Epidermal melanocyte (primary cell): Measurements from ENCODE around the gene THRA.
A peak's percentile ranks its signal among the peaks of the same experiment; 100 is the strongest.

Source experiments
- DNase-seq: peaks from one replicate; pipeline ENCODE4 v3.0.0; 2011; ENCODE audit warnings: low spot score; ENCODE audit not compliant: insufficient read length

Gene THRA

DNA sequence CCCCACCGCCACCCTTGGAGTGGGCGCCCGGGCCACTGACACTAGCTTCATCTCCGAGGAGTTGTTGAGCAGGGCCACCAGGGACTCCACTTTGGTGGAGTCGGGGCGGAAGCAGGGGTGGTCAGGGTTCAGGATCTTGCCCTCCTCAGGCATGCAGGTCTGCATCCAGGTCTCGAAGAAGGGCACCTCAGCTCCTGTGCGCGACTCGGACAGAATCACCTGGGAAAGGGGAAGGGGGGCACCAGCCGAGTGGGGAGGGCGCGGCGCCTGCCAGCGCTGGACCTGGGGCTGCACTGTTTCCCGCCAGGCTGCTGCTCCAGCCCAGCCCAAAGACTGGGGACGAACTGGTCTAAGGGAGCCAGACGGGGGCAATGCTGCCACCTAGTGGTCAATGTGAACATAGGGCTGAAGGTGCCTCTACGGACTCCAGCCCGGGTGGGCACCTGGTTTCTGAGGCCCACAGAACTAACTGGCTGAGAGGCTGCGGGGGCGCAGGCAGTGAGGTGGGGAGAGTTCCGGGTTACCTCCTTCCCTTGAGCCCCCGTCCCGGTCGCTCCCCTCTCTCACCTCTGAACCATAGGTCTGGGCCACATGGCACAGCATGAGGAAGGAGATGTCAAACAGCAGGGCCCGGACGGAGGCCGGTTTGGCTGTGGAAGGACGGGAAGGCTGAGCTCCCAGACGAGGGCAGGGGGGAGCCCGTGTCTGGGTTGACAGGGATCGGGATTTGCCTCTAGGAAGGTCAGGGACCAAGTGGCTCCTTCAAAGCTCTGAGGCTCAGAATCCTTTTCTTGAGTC, 35.8 kb upstream of the THRA start:
- DNase-seq = peak; percentile 89

DNA sequence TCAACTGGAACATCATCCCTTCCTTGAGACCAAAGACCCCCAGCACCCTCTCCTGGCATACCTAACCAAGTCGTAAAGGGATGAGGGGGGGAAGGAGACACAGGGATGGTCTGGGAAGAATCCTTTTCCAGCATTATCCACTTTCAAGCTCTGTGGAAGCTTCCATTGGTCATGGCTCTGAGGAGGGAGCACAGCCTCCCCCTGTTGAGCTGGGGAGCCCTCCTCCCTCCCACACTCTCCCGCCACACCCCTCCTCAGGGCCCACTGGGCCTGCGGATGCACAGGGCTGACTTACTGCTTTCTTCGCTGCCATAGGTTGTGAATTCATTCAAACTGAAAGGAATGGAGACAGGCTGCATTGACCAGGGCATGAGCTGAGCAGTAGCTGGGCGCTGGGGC, 35.2 kb upstream of the THRA start:
- DNase-seq = no peak

DNA sequence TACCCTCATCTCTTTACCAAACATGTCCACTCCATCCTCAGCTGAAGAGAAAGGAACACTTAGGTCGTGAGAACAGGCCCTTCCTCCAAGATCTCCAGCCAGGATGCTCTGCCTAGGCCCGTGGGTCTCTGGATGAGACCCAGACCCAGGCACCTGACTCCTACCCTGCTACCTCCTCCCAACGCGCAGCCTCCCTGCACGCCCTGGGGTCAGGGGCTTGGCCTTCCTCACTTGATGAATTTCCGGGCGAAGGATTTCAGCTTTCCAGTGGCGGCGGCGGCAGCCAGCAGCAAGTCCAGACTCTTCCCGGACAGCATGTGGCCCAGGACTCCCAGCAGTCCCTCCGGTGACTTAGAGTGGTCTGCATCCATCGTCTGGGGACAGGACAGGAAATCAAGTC, 34.2 kb upstream of the THRA start:
- no peak for DNase-seq

GRCh38 chr17:40031706-40032105, 31.1 kb upstream of the THRA start:
- no peak for DNase-seq

GRCh38 chr17:40032322-40033320, 30.1 kb upstream of the THRA start:
- DNase-seq = no peak

DNA sequence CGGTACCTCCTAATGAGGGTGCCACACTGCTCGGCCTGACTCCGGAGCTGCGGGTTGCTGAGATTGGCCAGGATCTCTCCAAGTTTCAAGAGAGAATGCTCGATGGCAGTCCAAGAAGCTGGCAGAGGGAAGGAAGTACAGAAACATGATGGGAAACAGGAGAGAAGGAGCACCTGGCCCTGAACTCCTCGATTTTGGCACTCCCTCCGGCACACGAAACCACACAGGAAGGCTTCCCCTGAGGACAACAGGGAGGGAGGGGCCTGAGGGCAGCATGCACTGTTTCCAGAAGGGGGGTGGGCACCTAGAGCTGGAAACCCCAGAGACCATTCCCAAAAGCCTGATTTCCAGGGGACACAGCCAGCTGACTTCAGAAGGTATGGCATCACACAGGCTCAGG, 29.4 kb upstream of the THRA start:
- DNase-seq = no peak

DNA sequence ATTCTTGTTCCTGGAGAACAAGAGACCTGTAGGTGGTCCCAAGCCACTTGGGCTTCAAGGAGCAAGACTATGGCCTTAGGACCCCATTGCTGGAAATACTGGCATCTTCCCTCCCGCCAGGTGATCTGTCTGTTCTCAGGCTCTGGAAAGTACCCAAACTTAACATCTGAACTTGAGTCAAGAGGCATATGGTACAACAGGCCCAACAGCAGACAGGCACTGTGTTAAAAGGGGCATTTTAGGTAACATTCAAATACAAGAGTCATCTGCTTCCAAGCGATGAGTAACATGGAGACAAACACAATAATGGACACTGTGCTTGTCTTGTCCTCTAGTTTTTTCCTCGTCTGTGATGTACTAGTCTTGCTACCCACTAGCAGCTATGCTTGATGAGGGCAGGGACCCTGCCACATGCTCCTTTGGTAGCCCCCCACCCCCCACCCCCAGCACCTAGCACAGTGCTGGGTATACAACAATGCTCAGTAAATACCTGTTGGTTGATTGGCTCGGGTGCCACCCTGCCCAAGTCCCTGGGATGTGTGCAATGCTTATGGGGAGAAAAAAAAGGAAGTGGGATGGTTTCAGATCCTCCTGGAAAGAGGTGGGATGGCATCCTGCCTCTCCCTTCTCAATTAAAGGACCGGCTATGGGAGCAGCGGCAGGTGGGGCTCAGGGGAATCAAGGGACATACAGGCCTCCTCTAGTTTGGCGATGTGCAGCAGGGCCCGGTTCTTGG, 28.2 kb upstream of the THRA start:
- no peak for DNase-seq

- no peak for DNase-seq
These were observed 27.6 kb upstream of the THRA start for GRCh38 chr17:40035162-40035559.

DNA sequence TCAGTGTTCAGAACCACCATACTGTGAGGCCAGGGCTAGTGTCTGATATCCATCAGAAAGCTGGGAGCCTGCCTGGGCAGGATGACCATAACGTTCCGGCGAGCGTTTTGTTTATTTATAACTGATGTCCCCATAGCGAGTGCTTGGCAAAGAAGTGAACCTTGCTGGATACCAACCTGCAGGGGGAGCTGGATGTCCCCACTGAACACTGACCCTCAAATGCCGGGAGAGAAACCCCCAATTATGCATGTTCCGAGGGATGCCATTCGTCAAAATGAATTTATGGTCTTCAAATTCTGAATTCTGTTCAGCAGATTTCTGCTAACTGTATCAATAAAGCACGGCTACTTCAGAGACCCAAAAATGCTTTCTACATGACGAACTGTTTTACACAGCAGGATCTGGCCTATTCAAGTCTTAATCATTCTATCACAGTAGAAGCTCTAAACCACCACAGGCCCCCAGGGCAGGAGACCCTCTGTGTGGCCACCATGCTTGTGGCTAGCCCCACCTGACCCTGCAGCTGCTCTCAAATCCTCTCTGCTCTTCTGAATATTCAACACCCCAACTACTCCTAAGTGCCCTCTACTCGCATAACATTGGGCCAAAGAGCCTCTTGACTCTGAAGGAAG, 23.8 kb upstream of the THRA start:
- DNase-seq = peak; percentile 35

GRCh38 chr17:40041196-40041595, 21.6 kb upstream of the THRA start:
- DNase-seq = no peak

- DNase-seq = no peak
These were observed 6.3 kb upstream of the THRA start for GRCh38 chr17:40056379-40057015.

DNA sequence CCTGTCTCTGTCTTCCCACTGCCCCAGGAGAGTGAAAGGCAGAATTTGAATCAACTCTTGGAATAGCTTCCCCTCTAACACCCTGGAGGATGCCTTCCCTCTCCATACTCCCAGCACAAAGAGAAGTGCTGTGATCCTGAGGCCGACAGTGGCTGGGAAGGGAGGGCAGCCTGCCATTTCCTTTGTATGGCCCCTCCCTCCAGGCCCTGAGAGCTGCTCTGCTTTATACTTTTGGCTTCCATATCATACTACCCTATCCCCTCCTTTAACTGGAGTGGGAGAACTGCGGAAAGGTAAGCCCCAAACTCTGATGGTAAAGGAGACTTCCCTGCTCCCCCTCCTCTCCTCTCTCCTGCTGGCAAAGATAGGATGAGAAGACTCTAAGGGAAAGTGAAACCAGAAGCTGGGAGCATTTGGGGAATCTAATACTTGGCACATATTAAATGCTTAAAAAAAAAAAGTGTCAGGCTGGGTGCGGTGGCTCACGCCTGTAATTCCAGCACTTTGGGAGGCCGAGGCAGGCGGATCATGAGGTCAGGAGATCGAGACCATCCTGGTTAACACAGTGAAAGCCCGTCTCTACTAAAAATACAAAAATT, 4.5 kb upstream of the THRA start:
- DNase-seq = no peak

DNA sequence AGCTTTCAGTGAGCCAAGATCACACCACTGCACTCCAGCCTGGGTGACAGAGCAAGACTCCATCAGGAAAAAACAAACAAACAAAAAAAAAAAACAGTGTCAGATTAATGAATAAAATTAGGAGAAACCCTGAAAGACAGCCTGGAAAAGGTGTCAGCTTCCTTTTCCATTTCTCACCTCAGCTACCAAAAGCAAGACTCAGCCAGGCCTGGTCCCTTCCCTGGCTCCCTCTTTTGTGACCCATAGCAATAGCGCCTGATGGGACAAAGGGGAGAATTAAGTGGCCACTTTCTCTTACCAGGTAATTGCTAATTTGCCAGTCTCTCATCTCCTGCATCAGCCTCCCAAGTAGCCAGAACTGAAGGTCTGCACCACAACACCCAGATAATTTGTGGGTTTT, 3.9 kb upstream of the THRA start:
- no peak for DNase-seq

- DNase-seq = no peak
These were observed 2.9 kb upstream of the THRA start for GRCh38 chr17:40059729-40060475.

DNA sequence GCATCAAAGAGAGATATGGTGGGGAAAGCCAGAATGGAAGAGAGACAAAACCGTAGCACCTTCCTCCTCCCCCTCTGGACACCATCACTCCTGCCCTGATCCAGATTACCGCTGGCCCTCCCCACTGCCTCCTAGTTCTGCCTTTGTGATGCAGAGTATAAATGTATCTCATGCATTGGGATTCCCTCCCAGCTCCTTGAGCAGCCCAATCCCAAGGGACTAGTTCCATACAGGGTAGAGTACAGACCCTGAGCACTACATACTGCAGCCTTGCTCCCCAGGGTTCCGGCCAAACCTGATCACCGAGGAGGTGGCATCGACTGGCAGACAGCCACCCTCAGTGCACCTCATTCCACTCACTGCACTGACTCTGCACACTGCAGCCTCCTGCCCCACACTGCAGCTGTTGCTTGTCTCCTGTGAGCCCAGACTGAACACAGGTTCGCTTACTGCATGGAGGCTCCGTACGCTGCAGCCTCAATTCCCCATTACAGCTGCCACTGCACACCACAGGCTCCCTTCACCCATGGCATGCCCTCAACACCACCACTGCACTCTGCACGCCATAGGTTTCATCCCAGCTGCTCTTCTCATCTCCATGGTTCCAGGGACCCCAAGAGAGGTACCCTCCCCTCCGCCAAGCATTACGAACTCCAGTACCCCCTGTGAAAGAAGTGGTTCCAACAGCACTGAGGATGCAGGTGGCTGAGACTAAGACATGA, 1.7 kb upstream of the THRA start:
- no peak for DNase-seq

DNA sequence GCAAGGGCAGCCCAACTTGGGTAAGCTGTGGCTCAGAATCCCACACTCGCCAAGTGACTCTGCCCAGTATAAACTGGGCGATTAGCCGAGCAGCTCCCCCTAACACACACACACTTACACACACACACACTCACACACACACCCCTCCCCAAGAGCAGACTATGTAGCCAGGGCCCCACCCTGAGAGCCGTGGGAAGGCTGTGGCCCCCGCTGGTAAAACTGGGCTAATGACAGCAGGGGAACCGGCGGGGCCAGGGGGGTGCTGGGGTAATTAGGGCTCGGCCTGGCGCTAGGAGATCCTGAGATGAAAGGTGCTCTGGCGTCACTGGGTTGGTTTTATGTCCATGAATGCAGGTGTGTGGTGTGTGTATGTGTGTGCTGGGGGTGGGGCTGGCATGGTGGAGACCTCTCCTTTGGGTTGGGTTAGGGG, 1.1 kb upstream of the THRA start:
- no peak for DNase-seq

GRCh38 chr17:40063187-40063771, 514 bp downstream of the THRA start:
- no peak for DNase-seq

- no peak for DNase-seq
These were observed 1.3 kb downstream of the THRA start for GRCh38 chr17:40063901-40064531.
